OCI-LY1 (cell line): ENCODE data around the gene RAB10.
A peak's percentile ranks its signal among the peaks of the same experiment; 100 is the strongest.

ENCODE experiments used
- H2AFZ ChIP-seq: fragments of 200-600 bp; sonication (generic), shearing (Covaris generic); 2 replicates; pipeline ENCODE4 v1.6.0; 2014; ENCODE audit warnings: antibody characterized with exemption, mild to moderate bottlenecking, low read length
- H3F3A ChIP-seq: fragments of 200-600 bp; sonication (generic), shearing (Covaris generic); 2 replicates; pipeline ENCODE4 v1.6.0; 2014; ENCODE audit warnings: mild to moderate bottlenecking, antibody characterized with exemption, low read length, moderate library complexity; ENCODE audit not compliant: insufficient read depth
- H3K27ac ChIP-seq: fragments of 200-600 bp; sonication (generic); 2 replicates; pipeline ENCODE4 v1.5.1; 2014; ENCODE audit warnings: low read length, mixed run types, mild to moderate bottlenecking, low read depth; ENCODE audit not compliant: poor library complexity, severe bottlenecking
- H3K27me3 ChIP-seq: fragments of 200-600 bp; sonication (generic); 2 replicates; pipeline ENCODE4 v1.6.0; 2014; ENCODE audit warnings: antibody characterized with exemption, mild to moderate bottlenecking, low read length, moderate library complexity; ENCODE audit not compliant: insufficient read depth
- H3K36me3 ChIP-seq: fragments of 200-600 bp; sonication (generic); 2 replicates; pipeline ENCODE4 v1.6.1; 2014; ENCODE audit warnings: mild to moderate bottlenecking, antibody characterized with exemption, low read length, moderate library complexity, mixed read lengths; ENCODE audit not compliant: insufficient read depth
- H3K4me1 ChIP-seq: fragments of 200-600 bp; sonication (generic); 2 replicates; pipeline ENCODE4 v1.5.1; 2014; ENCODE audit warnings: mild to moderate bottlenecking, low read length, moderate library complexity; ENCODE audit not compliant: insufficient read depth, severe bottlenecking
- H3K4me2 ChIP-seq: fragments of 200-600 bp; sonication (generic), shearing (Covaris generic); 2 replicates; pipeline ENCODE4 v1.6.1; 2014; ENCODE audit warnings: low read length
- H3K4me3 ChIP-seq: fragments of 200-600 bp; sonication (generic); 2 replicates; pipeline ENCODE4 v1.5.1; 2014; ENCODE audit warnings: low read length, low read depth, mild to moderate bottlenecking, mixed read lengths; ENCODE audit not compliant: poor library complexity, severe bottlenecking
- H3K79me2 ChIP-seq: fragments of 200-600 bp; shearing (Covaris generic); 2 replicates; pipeline ENCODE4 v1.6.1; 2016; ENCODE audit warnings: mixed run types, low read length, mixed read lengths; ENCODE audit not compliant: insufficient read depth
- H3K9ac ChIP-seq: fragments of 200-600 bp; sonication (generic), shearing (Covaris generic); 2 replicates; pipeline ENCODE4 v1.6.1; 2014; ENCODE audit warnings: mild to moderate bottlenecking, low read length, mixed read lengths
- H3K9me2 ChIP-seq: fragments of 200-600 bp; sonication (generic), shearing (Covaris generic); 2 replicates; pipeline ENCODE4 v1.6.1; 2014; ENCODE audit warnings: low read depth, mild to moderate bottlenecking, low read length, mixed read lengths
- H3K9me3 ChIP-seq: fragments of 200-600 bp; shearing (Covaris generic); 2 replicates; pipeline ENCODE4 v1.6.1; 2014; ENCODE audit warnings: low read length, mixed read lengths
- H4K20me1 ChIP-seq: fragments of 200-600 bp; sonication (generic), shearing (Covaris generic); 2 replicates; pipeline ENCODE4 v1.6.0; 2016; ENCODE audit warnings: mild to moderate bottlenecking, low read length; ENCODE audit not compliant: insufficient read depth
- EZH2 ChIP-seq: fragments of 200-600 bp; sonication (generic), shearing (Covaris generic); IDR thresholded peaks from 2 replicates; pipeline ENCODE4 v1.8.0; 2017; ENCODE audit warnings: borderline replicate concordance, mixed run types, mild to moderate bottlenecking, antibody characterized with exemption, low read length, moderate library complexity, mixed read lengths
- TF ChIP-seq, protein P1 (sequence below): fragments of 200-600 bp; sonication (generic), shearing (Covaris generic); IDR thresholded peaks from 2 replicates; pipeline ENCODE4 v1.5.1; 2017; ENCODE audit warnings: mild to moderate bottlenecking, antibody characterized with exemption, low read length, moderate library complexity, mixed read lengths

The RAB10 gene

DNA sequence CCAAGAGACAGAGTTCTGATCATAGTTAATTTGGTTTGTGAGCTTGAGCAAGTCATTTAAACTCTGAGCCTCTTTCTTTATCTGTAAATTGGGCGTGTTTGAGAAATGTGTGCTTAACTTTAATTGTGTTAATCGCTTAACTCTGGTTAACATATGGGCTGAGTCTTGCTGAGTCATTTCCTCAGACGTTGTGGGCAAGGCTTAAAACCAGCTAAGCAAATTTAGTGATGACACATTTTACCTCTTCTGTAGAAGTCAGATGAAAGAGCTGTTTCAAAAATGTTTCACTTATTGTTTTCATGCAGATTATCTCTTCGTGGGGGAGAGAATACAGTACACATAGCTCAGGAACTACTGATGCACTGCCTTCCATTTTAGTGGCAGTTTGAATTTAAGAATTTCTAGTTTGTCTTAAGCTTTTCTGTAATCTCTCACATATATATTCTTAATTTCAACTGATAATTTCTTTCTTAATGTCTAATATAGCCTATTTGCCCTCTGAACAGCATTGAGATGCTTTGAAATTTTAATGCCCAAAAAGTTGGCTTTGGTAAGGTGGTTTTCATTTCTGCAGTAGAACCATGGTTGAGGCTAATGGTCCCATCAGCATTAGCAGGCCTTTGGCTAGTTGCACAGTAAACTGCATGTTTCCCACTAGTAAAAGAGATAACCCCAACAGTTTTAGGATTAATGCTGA, 34.9 kb downstream of the RAB10 start:
- Histone ChIP-seq H3K27me3 (no peaks in the 10 kb centered on the region), H2AFZ (no peak overlapping the region), H3K9me3 (no peaks in the 10 kb centered on the region), H4K20me1 (no peaks in the 10 kb centered on the region), H3K4me3 (no peak overlapping the region), H3K9me2 (no peaks in the 10 kb centered on the region), H3K27ac (peak overlapping the region; percentile 32), H3K4me1 (peaks cover 28% of the 10 kb centered on the region), H3K79me2 (peaks cover 78% of the 10 kb centered on the region), H3K36me3 (peaks cover 18% of the 10 kb centered on the region; the same call in 1 of the 2 replicates), H3F3A (no peaks in the 10 kb centered on the region), H3K4me2 (peak overlapping the region; percentile 15; the same call in 1 of the 2 replicates), H3K9ac (peak overlapping the region; percentile 5; the same call in 1 of the 2 replicates)
- TF ChIP-seq, protein P1, sequence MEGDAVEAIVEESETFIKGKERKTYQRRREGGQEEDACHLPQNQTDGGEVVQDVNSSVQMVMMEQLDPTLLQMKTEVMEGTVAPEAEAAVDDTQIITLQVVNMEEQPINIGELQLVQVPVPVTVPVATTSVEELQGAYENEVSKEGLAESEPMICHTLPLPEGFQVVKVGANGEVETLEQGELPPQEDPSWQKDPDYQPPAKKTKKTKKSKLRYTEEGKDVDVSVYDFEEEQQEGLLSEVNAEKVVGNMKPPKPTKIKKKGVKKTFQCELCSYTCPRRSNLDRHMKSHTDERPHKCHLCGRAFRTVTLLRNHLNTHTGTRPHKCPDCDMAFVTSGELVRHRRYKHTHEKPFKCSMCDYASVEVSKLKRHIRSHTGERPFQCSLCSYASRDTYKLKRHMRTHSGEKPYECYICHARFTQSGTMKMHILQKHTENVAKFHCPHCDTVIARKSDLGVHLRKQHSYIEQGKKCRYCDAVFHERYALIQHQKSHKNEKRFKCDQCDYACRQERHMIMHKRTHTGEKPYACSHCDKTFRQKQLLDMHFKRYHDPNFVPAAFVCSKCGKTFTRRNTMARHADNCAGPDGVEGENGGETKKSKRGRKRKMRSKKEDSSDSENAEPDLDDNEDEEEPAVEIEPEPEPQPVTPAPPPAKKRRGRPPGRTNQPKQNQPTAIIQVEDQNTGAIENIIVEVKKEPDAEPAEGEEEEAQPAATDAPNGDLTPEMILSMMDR: no peak
- TF ChIP-seq EZH2: no peak

DNA sequence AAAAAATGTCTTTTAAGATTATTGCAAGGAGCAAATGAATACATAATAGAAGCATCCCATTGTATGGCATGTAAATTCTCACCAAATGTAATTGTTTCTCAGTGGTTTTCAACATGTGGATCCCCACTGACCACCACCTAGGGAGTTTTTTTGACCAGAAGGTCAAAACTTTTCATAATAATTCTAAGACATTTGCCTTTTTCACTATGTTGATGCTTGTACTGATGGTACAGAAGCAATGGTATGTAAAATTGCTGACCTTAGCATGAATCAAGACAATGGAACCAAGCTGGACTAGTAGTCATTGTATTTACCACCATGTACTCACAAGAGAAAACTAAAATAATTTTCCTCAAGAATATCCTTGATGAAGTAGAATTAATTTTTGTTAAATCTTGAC, 36.8 kb downstream of the RAB10 start:
- Histone ChIP-seq H3F3A (no peaks in the 10 kb centered on the region), H3K4me3 (no peak overlapping the region), H3K4me2 (no peak overlapping the region), H3K79me2 (peaks cover 76% of the 10 kb centered on the region), H3K4me1 (peaks cover 28% of the 10 kb centered on the region), H3K36me3 (peaks cover 12% of the 10 kb centered on the region; the same call in 1 of the 2 replicates), H2AFZ (no peak overlapping the region), H3K9ac (no peak overlapping the region), H3K27ac (no peak overlapping the region), H4K20me1 (no peaks in the 10 kb centered on the region), H3K27me3 (no peaks in the 10 kb centered on the region), H3K9me2 (no peaks in the 10 kb centered on the region), H3K9me3 (no peaks in the 10 kb centered on the region)
- no peak for TF ChIP-seq EZH2
- TF ChIP-seq, protein P1: no peak

DNA sequence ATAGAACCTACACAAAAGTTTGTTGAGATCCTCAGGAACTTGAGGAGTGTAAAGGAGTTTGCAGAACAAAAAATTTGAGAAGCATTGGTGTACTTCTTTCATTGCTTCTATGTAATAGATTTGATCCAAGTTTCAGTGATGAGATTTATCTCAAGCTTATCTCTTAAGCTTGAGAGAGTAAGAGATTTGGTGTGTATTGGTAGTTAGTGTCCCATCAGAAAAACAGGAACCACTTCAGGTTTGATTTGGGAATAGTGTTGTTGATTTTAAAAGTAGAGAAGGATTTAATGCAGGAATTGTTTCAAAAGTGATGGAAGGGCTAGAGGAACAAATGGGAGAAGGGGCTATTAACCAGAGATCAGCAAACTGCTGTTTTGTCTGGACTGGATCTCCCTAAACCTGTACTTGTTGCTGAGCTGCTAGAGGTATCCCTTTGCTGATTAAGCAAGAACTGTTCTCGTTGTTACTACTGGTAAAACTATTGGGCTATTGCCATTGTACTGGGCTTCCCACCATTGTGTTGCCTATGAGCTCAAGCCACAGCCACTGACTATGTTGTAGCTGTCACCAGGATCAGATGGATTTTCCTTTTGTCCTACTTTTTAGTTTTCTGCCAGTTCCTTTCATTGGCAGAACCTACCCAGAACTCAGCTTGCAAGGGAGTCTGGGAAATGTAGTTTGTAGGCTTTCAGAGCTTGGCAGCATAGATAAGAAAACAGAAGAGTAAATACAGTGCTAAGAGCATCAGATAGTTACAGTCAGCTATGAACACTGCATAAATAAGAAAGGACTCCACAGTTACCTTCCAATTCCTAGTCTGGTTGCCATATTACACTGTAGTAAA, 39.3 kb downstream of the RAB10 start:
- Histone ChIP-seq H3K36me3 (peaks cover 8% of the 10 kb centered on the region; the same call in 1 of the 2 replicates), H3F3A (no peaks in the 10 kb centered on the region), H3K9ac (no peak overlapping the region), H3K9me2 (no peaks in the 10 kb centered on the region), H4K20me1 (no peaks in the 10 kb centered on the region), H3K4me1 (peaks cover 16% of the 10 kb centered on the region), H3K4me2 (no peak overlapping the region), H3K4me3 (no peak overlapping the region), H3K27me3 (no peaks in the 10 kb centered on the region), H3K79me2 (peaks cover 85% of the 10 kb centered on the region), H3K27ac (no peak overlapping the region), H2AFZ (no peak overlapping the region), H3K9me3 (no peaks in the 10 kb centered on the region)
- no peak for TF ChIP-seq EZH2
- TF ChIP-seq, protein P1: no peak
